OCI-LY7 (cell line): ENCODE results near the gene MMAB. TPM values are rescaled to one million over a fixed set of nuclear protein-coding genes. Genes with fewer than 3 reads are reported as not detected.

Experiments used
- BruUV-seq: library from RNA; stranded (reverse); fragments of 400-500 nt; replicated peaks from 2 replicates; lab custom pipeline; 2021; lab: Mats Ljungman, UMichigan
- CTCF ChIA-PET: fragments of 300-600 bp; sonication (Branson Sonifier 250); formaldehyde crosslinking; loops from one replicate; lab custom pipeline; 2022; ENCODE audit warnings: antibody characterized with exemption; ENCODE audit not compliant: unreplicated experiment; lab: Charles Lee
- POLR2A ChIA-PET: fragments of 300-600 bp; sonication (Branson Sonifier 250); formaldehyde crosslinking; loops from one replicate; lab custom pipeline; 2022; ENCODE audit warnings: antibody characterized with exemption; lab: Charles Lee
- DNase-seq: peaks from one replicate; pipeline ENCODE4 v3.0.0-alpha.2; 2015; ENCODE audit warnings: low spot score
- H2AFZ ChIP-seq: fragments of 200-600 bp; sonication (generic), shearing (Covaris generic); 2 replicates; pipeline ENCODE4 v1.6.1; 2014; ENCODE audit warnings: mild to moderate bottlenecking, antibody characterized with exemption, low read length, moderate library complexity
- H3K27ac ChIP-seq: fragments of 200-600 bp; sonication (generic); 2 replicates; pipeline ENCODE4 v1.5.1; 2014; ENCODE audit warnings: mixed run types, low read depth, mild to moderate bottlenecking, moderate library complexity, low read length, inconsistent platforms; ENCODE audit not compliant: poor library complexity, severe bottlenecking
- H3K36me3 ChIP-seq: fragments of 200-600 bp; sonication (generic); 2 replicates; pipeline ENCODE4 v1.6.1; 2014; ENCODE audit warnings: mild to moderate bottlenecking, antibody characterized with exemption, low read length, moderate library complexity, mixed read lengths; ENCODE audit not compliant: insufficient read depth
- H3K4me1 ChIP-seq: fragments of 200-600 bp; sonication (generic); 2 replicates; pipeline ENCODE4 v1.5.1; 2014; ENCODE audit warnings: mild to moderate bottlenecking, low read length; ENCODE audit not compliant: insufficient read depth, poor library complexity, severe bottlenecking
- H3K4me2 ChIP-seq: fragments of 200-600 bp; sonication (generic); 2 replicates; pipeline ENCODE4 v1.6.1; 2014; ENCODE audit warnings: mild to moderate bottlenecking, low read length
- H3K4me3 ChIP-seq: fragments of 200-600 bp; sonication (generic); 2 replicates; pipeline ENCODE4 v1.5.1; 2014; ENCODE audit warnings: mild to moderate bottlenecking, low read depth, low read length; ENCODE audit not compliant: poor library complexity, severe bottlenecking
- H3K79me2 ChIP-seq: fragments of 200-600 bp; sonication (generic); 2 replicates; pipeline ENCODE4 v1.6.1; 2016; ENCODE audit warnings: low read depth, mild to moderate bottlenecking, low read length, moderate library complexity, mixed read lengths; ENCODE audit not compliant: insufficient read depth
- H3K9me2 ChIP-seq: fragments of 200-600 bp; sonication (generic); 2 replicates; pipeline ENCODE4 v1.6.1; 2016; ENCODE audit warnings: mild to moderate bottlenecking, low read length, mixed read lengths; ENCODE audit not compliant: insufficient read depth
- H3K9me3 ChIP-seq: fragments of 200-600 bp; sonication (generic); 2 replicates; pipeline ENCODE4 v1.6.1; 2014; ENCODE audit warnings: mild to moderate bottlenecking, mixed run types, low read length, mixed read lengths
- H4K20me1 ChIP-seq: fragments of 200-600 bp; sonication (generic); 2 replicates; pipeline ENCODE4 v1.6.1; 2014; ENCODE audit warnings: mild to moderate bottlenecking, antibody characterized with exemption, low read length, moderate library complexity, mixed read lengths; ENCODE audit not compliant: insufficient read depth
- CTCF ChIP-seq: fragments of 200-600 bp; sonication (generic); conservative IDR thresholded peaks from 2 replicates; pipeline ENCODE4 v1.5.1; 2014; ENCODE audit warnings: mild to moderate bottlenecking, antibody characterized with exemption, low read length, moderate library complexity, mixed read lengths
- EZH2phosphoT487 ChIP-seq: fragments of 200-600 bp; sonication (generic); IDR thresholded peaks from 2 replicates; pipeline ENCODE4 v1.6.1; 2018; ENCODE audit warnings: low read depth, borderline replicate concordance, mild to moderate bottlenecking, mixed run types, antibody characterized with exemption, low read length, moderate library complexity, mixed read lengths
- intact Hi-C: fragments of 100-400 bp; cut with micrococcal nuclease; formaldehyde crosslinking; loops from one replicate; pipeline ENCODE4 v1.10.0; 2022; ENCODE audit not compliant: unreplicated experiment
- total RNA-seq, 2 experiments: library from RNA; depleted of rRNA in 1 of 2; stranded (reverse); fragments of >200 nt in 1 of 2; shearing (Covaris generic) in 1 of 2; gene quantifications; 2 replicates each; pipeline ENCODE4 v1.2.3, GENCODE V29; 2014 to 2022

MMAB gene
- total RNA-seq, 2 experiments from 2014 or later, result 59.8 to 90.0 TPM

DNA sequence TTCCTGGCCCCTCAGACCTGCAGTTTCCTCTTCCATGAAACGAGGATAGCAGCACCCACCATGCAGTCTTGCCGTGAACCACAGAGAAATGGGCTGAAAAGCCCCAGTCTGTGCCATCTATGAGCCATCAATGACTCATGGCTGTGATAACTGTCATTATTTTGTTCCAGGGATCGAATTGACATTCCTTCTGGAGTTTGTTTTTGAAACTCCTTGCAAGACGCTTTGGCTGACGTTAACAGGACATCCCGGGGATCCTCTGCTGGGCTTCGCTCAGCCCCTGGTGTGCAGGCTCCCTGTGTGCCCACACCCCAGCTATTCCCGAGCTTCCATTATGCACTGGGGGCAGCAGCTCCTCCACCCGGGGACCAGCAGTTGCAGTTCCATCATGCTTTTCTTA is 33.8 kb downstream of the MMAB start:
- BruUV-seq, result no TSS peak
- Histone ChIP-seq H3K9me3 (no peaks in the 10 kb centered on the region), H3K4me2 (no peak overlapping the region), H4K20me1 (no peaks in the 10 kb centered on the region), H3K27ac (no peak overlapping the region), H3K9me2 (no peaks in the 10 kb centered on the region), H3K4me3 (no peak overlapping the region), H2AFZ (no peak overlapping the region), H3K79me2 (no peaks in the 10 kb centered on the region), H3K36me3 (no peaks in the 10 kb centered on the region), H3K4me1 (no peaks in the 10 kb centered on the region)
- no peak for DNase-seq
- ChIA-PET CTCF (no interaction called here), POLR2A (no interaction called here)
- TF ChIP-seq CTCF, result no peak
- TF ChIP-seq EZH2phosphoT487, result no peak
- intact Hi-C loops, result no loop called here

DNA sequence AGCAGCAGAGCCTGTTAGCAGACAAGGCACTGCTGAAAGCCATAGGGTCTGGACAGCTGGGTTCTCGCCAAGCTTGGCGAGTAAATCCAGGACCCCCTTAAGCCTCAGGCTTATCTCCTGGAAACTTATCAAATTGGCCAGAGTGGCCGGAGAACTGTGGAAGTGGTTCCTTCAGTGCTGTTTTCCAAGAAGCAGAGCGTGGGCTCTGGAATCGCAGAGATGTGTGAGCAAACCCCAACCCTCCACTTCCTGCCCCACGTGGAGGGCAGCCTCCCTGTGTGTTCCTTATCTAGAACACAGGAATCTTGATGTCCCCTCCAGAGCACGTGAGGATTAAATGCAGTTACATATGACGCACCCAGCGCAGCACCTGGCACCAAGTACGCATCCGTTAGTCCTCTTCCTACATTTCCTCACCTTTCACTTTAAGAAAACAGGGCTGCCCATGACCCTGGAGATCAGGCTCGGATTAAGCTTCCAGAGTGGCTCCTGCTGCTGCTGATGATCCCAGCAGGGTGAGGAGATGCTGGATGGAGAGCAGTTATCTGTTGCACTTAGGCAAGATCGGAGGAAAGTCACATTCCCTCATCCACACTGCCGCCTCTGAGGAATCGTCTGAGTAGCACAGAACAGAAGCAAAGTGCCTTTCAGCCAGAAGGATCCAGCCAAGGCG is 35.0 kb downstream of the MMAB start:
- H3K4me2 ChIP-seq, result no peak overlapping the region
- TF ChIP-seq EZH2phosphoT487, result no peak
- TF ChIP-seq CTCF, result no peak
- no peaks in the 10 kb centered on the region for H3K36me3 ChIP-seq
- H3K9me2 ChIP-seq, result no peaks in the 10 kb centered on the region
- H3K4me3 ChIP-seq, result no peak overlapping the region
- DNase-seq, result no peak
- CTCF ChIA-PET, result interaction anchor here (0.5 to 0.7 kb wide), 2 partner anchors 35 to 327 kb away, joined by 3 read pairs; partner anchors contain the start of gene MVK
- POLR2A ChIA-PET, result no interaction called here
- no peak overlapping the region for H3K27ac ChIP-seq
- no peaks in the 10 kb centered on the region for H3K4me1 ChIP-seq
- no peaks in the 10 kb centered on the region for H4K20me1 ChIP-seq
- intact Hi-C loops, result no loop called here
- H2AFZ ChIP-seq, result no peak overlapping the region
- H3K9me3 ChIP-seq, result no peaks in the 10 kb centered on the region
- no TSS peak for BruUV-seq
- H3K79me2 ChIP-seq, result no peaks in the 10 kb centered on the region

- no peak overlapping the region for H3K27ac ChIP-seq
- ChIA-PET POLR2A (no interaction called here), CTCF (no interaction called here)
- no peaks in the 10 kb centered on the region for H3K36me3 ChIP-seq
- no peaks in the 10 kb centered on the region for H3K9me3 ChIP-seq
- BruUV-seq, result no TSS peak
- no peak overlapping the region for H2AFZ ChIP-seq
- TF ChIP-seq EZH2phosphoT487 (no peak), CTCF (no peak)
- no peaks in the 10 kb centered on the region for H3K9me2 ChIP-seq
- no peaks in the 10 kb centered on the region for H3K4me1 ChIP-seq
- no peak overlapping the region for H3K4me3 ChIP-seq
- no peaks in the 10 kb centered on the region for H3K79me2 ChIP-seq
- no peak for DNase-seq
- intact Hi-C loops, result no loop called here
- H3K4me2 ChIP-seq, result no peak overlapping the region
- no peaks in the 10 kb centered on the region for H4K20me1 ChIP-seq
Observed at GRCh38 chr12:109537136-109537535, 36.2 kb downstream of the MMAB start.
